Nephron progenitor cell (in vitro differentiated cells): ENCODE data around the gene BMP5.
"Not testable (repeated sequence)": the region's sequence is repeated elsewhere in the genome, so short reads cannot be mapped to it uniquely, and the experiment has no call there.

Source experiments
- DNase-seq: peaks from one replicate; pipeline ENCODE4 v3.0.0; 2021
- H3K27ac Mint-ChIP-seq: 2 replicates; pipeline ENCODE4 v1.8.0; 2021; ENCODE audit warnings: mild to moderate bottlenecking, moderate library complexity, mixed read lengths
- H3K27me3 Mint-ChIP-seq: 2 replicates; pipeline ENCODE4 v1.8.0; 2021; ENCODE audit warnings: mild to moderate bottlenecking, low read depth, mixed read lengths; ENCODE audit not compliant: poor library complexity
- H3K36me3 Mint-ChIP-seq: 2 replicates; pipeline ENCODE4 v1.8.0; 2021; ENCODE audit warnings: low read depth, mixed read lengths
- H3K4me1 Mint-ChIP-seq: 2 replicates; pipeline ENCODE4 v1.8.0; 2021; ENCODE audit warnings: mixed read lengths
- H3K4me3 Mint-ChIP-seq: 2 replicates; pipeline ENCODE4 v1.8.0; 2021; ENCODE audit warnings: mild to moderate bottlenecking, moderate library complexity, mixed read lengths
- H3K9me3 Mint-ChIP-seq: 2 replicates; pipeline ENCODE4 v1.8.0; 2021; ENCODE audit warnings: mild to moderate bottlenecking, moderate library complexity, mixed read lengths
- CTCF ChIP-seq: fragments of 200-600 bp; sonication (generic); IDR thresholded peaks from 2 replicates; pipeline ENCODE4 v1.5.0; 2021; ENCODE audit warnings: antibody characterized with exemption

The BMP5 gene

GRCh38 chr6:55913228-55914195, 38.1 kb upstream of the BMP5 start:
- no peaks in the 10 kb centered on the region for H3K4me1 Mint-ChIP-seq
- no peak for DNase-seq
- no peaks in the 10 kb centered on the region for H3K27me3 Mint-ChIP-seq
- no peak overlapping the region for H3K27ac Mint-ChIP-seq
- no peak for TF ChIP-seq CTCF
- no peak overlapping the region for H3K4me3 Mint-ChIP-seq
- peaks cover 12% of the 10 kb centered on the region for H3K9me3 Mint-ChIP-seq
- no peaks in the 10 kb centered on the region for H3K36me3 Mint-ChIP-seq

GRCh38 chr6:55910466-55910865, 35.1 kb upstream of the BMP5 start:
- H3K4me1 Mint-ChIP-seq, H3K4me3 Mint-ChIP-seq, H3K27ac Mint-ChIP-seq, H3K36me3 Mint-ChIP-seq, H3K27me3 Mint-ChIP-seq, DNase-seq: not testable (repeated sequence)
- H3K9me3 Mint-ChIP-seq = peaks cover 12% of the 10 kb centered on the region

DNA sequence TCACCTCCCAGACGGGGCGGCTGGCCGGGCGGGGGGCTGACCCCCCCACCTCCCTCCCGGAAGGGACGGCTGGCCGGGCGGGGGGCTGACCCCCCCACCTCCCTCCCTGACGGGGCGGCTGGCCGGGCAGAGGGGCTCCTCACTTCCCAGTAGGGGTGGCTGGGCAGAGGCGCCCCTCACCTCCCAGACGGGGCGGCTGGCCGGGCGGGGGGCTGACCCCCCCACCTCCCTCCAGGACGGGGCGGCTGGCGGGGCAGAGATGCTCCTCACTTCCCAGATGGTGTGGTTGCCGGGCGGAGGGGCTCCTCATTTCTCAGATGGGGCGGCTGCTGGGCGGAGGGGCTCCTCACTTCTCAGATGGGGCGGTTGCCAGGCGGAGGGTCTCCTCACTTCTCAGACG, 34.5 kb upstream of the BMP5 start:
- H3K27ac Mint-ChIP-seq, DNase-seq, H3K27me3 Mint-ChIP-seq, H3K4me1 Mint-ChIP-seq, H3K36me3 Mint-ChIP-seq, H3K4me3 Mint-ChIP-seq: not testable (repeated sequence)
- peaks cover 12% of the 10 kb centered on the region for H3K9me3 Mint-ChIP-seq

DNA sequence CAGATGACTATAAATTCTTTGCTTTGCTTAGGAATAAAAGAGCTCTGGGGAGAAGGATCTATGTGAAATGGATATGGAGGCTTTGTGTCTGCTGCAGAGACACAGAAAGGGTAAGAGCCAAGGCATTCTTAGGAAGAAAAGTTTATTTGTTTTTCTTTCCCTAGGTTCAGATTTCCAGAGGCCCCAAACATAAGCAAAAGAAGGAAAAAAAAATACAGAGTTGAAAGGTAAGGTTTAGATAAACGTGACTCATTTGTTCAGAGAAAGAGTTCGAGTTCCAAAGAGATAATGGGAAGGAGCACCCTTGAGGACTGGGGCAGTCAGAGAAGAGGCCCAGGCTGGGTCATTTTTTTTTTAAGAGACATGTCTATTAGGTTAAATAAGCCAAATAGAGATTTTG, 27.4 kb upstream of the BMP5 start:
- H3K9me3 Mint-ChIP-seq = no peaks in the 10 kb centered on the region
- peak overlapping the region; percentile 96 for H3K27ac Mint-ChIP-seq
- peak overlapping the region; percentile 18 for H3K4me3 Mint-ChIP-seq
- no peak for DNase-seq
- H3K4me1 Mint-ChIP-seq = peaks cover 22% of the 10 kb centered on the region
- H3K36me3 Mint-ChIP-seq = no peaks in the 10 kb centered on the region
- TF ChIP-seq CTCF = no peak
- H3K27me3 Mint-ChIP-seq = peaks cover 3% of the 10 kb centered on the region

GRCh38 chr6:55901765-55902270, 26.4 kb upstream of the BMP5 start:
- no peak for TF ChIP-seq CTCF
- Mint-ChIP-seq H3K4me1 (peaks cover 22% of the 10 kb centered on the region), H3K4me3 (no peak overlapping the region), H3K9me3 (peaks cover 4% of the 10 kb centered on the region), H3K27me3 (peaks cover 3% of the 10 kb centered on the region), H3K27ac (no peak overlapping the region), H3K36me3 (no peaks in the 10 kb centered on the region)
- DNase-seq = no peak

DNA sequence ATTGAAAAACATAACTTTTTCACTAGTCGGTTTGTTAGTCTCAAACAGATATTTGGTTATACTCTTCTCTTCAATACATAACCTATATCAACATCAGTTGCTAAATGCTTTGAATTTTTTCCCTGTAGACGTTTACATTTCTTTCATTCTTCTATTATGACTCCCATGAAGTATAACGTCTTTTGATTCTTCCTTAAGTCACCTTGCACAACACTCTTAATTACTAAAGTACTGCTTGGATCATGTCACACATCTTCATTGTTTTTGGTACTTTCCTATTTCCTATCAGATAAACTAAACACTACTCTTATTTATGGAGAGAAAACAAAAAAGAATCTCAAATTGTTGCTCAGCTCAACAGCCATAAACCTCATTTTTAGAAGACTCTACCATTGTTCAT, 23.0 kb upstream of the BMP5 start:
- DNase-seq = no peak
- peaks cover 14% of the 10 kb centered on the region for H3K4me1 Mint-ChIP-seq
- TF ChIP-seq CTCF = no peak
- H3K9me3 Mint-ChIP-seq = peaks cover 7% of the 10 kb centered on the region
- no peaks in the 10 kb centered on the region for H3K36me3 Mint-ChIP-seq
- H3K27me3 Mint-ChIP-seq = peaks cover 3% of the 10 kb centered on the region
- no peak overlapping the region for H3K27ac Mint-ChIP-seq
- no peak overlapping the region for H3K4me3 Mint-ChIP-seq

GRCh38 chr6:55897346-55897745, 22.0 kb upstream of the BMP5 start:
- Mint-ChIP-seq H3K9me3 (peaks cover 7% of the 10 kb centered on the region), H3K36me3 (no peaks in the 10 kb centered on the region), H3K27ac (no peak overlapping the region), H3K4me3 (no peak overlapping the region), H3K4me1 (peaks cover 5% of the 10 kb centered on the region), H3K27me3 (peaks cover 3% of the 10 kb centered on the region)
- no peak for TF ChIP-seq CTCF
- DNase-seq = no peak
